ENCODE data around the gene PTGS1. TPM values are rescaled to one million over a fixed set of nuclear protein-coding genes. Genes with fewer than 3 reads are reported as not detected.

Gene PTGS1
- total RNA-seq, 1 experiment from 2014 or later = 1.8 TPM

GRCh38 chr9:122382901-122383850 is 12.4 kb downstream of the PTGS1 start:
- H3K4me2 ChIP-seq = no peak overlapping the region

GRCh38 chr9:122383992-122384461 is 13.2 kb downstream of the PTGS1 start:
- no peak for TF ChIP-seq EZH2 (IDR thresholded peaks at IDR 0.05; ENCODE audit: low read depth)
- TF ChIP-seq, protein P1, sequence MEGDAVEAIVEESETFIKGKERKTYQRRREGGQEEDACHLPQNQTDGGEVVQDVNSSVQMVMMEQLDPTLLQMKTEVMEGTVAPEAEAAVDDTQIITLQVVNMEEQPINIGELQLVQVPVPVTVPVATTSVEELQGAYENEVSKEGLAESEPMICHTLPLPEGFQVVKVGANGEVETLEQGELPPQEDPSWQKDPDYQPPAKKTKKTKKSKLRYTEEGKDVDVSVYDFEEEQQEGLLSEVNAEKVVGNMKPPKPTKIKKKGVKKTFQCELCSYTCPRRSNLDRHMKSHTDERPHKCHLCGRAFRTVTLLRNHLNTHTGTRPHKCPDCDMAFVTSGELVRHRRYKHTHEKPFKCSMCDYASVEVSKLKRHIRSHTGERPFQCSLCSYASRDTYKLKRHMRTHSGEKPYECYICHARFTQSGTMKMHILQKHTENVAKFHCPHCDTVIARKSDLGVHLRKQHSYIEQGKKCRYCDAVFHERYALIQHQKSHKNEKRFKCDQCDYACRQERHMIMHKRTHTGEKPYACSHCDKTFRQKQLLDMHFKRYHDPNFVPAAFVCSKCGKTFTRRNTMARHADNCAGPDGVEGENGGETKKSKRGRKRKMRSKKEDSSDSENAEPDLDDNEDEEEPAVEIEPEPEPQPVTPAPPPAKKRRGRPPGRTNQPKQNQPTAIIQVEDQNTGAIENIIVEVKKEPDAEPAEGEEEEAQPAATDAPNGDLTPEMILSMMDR (conservative IDR thresholded peaks at IDR 0.05) = no peak
- no peaks in the 10 kb centered on the region for H3K79me2 ChIP-seq (ENCODE audit: low read depth)
- H2AFZ ChIP-seq = no peak overlapping the region
- H3K27me3 ChIP-seq (ENCODE audit: insufficient read depth, low read depth) = peaks cover 14% of the 10 kb centered on the region; the same call in 1 of the 2 replicates
- POLR2A ChIA-PET (ENCODE audit: unreplicated experiment) = no interaction called here
- no peak for DNase-seq
- H3K27ac ChIP-seq = no peak overlapping the region
- CTCF ChIA-PET = no interaction called here
- BruUV-seq (replicated peaks) = no TSS peak
- no peaks in the 10 kb centered on the region for H3K4me1 ChIP-seq (replicated peaks; ENCODE audit: insufficient read depth)
- H3K4me2 ChIP-seq = no peak overlapping the region
- H3K9me2 ChIP-seq (ENCODE audit: insufficient read depth) = no peaks in the 10 kb centered on the region
- no peaks in the 10 kb centered on the region for H3F3A ChIP-seq (ENCODE audit: insufficient read depth, low read depth)
- intact Hi-C loops (cut with micrococcal nuclease; ENCODE audit: unreplicated experiment) = no loop called here
- H3K9me3 ChIP-seq (ENCODE audit: insufficient read depth, low read depth) = no peaks in the 10 kb centered on the region
- H3K36me3 ChIP-seq (ENCODE audit: low read depth) = no peaks in the 10 kb centered on the region
- H3K4me3 ChIP-seq = no peak overlapping the region
- H4K20me1 ChIP-seq (ENCODE audit: insufficient read depth) = no peaks in the 10 kb centered on the region

More at GRCh38 chr9:122382901-122383850, 12.4 kb downstream of the PTGS1 start:
- H3K27ac ChIP-seq = no peak overlapping the region
- no peaks in the 10 kb centered on the region for H4K20me1 ChIP-seq (ENCODE audit: insufficient read depth)
- H3F3A ChIP-seq (ENCODE audit: insufficient read depth, low read depth) = no peaks in the 10 kb centered on the region
- no peak for TF ChIP-seq EZH2 (IDR thresholded peaks at IDR 0.05; ENCODE audit: low read depth)
- TF ChIP-seq, protein P1 (conservative IDR thresholded peaks at IDR 0.05) = no peak
- no peak overlapping the region for H3K4me3 ChIP-seq
- H3K9me3 ChIP-seq (ENCODE audit: insufficient read depth, low read depth) = no peaks in the 10 kb centered on the region
- no peaks in the 10 kb centered on the region for H3K36me3 ChIP-seq (ENCODE audit: low read depth)
- DNase-seq = peak in 1 of 2 experiments; percentile 24
- H3K4me1 ChIP-seq (replicated peaks; ENCODE audit: insufficient read depth) = no peaks in the 10 kb centered on the region
- intact Hi-C loops (cut with micrococcal nuclease; ENCODE audit: unreplicated experiment) = no loop called here
- H3K79me2 ChIP-seq (ENCODE audit: low read depth) = no peaks in the 10 kb centered on the region
- no TSS peak for BruUV-seq (replicated peaks)
- POLR2A ChIA-PET (ENCODE audit: unreplicated experiment) = interaction anchor here (0.7 kb wide), 1 partner anchor 72 kb away, joined by 7 read pairs; no protein-coding TSS in a partner anchor
- H2AFZ ChIP-seq = no peak overlapping the region
- CTCF ChIA-PET = interaction anchor here (0.7 kb wide), 1 partner anchor 822 kb away, joined by 5 read pairs; no protein-coding TSS in a partner anchor
- H3K9me2 ChIP-seq (ENCODE audit: insufficient read depth) = no peaks in the 10 kb centered on the region
- peaks cover 6% of the 10 kb centered on the region; the same call in 1 of the 2 replicates for H3K27me3 ChIP-seq (ENCODE audit: insufficient read depth, low read depth)

DNA sequence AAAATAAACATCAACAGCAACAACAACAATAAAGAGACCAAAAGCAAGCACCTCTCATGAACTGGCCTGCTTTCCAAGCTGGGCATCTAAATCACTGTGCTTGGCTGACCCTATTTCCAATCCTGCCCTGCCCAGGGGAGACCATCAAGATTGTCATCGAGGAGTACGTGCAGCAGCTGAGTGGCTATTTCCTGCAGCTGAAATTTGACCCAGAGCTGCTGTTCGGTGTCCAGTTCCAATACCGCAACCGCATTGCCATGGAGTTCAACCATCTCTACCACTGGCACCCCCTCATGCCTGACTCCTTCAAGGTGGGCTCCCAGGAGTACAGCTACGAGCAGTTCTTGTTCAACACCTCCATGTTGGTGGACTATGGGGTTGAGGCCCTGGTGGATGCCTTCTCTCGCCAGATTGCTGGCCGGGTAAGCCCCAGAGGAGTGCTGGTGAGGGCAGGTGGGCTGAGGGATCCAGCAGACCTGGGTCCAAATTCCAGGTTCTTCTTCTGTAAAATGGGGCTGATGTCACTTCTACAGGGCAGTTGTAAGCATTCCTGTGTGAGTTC is 15.6 kb downstream of the PTGS1 start:
- intact Hi-C loops (cut with micrococcal nuclease; ENCODE audit: unreplicated experiment) = no loop called here
- no peaks in the 10 kb centered on the region for H3K79me2 ChIP-seq (ENCODE audit: low read depth)

More for the DNA sequence above, 15.6 kb downstream of the PTGS1 start:
- BruUV-seq (replicated peaks) = no TSS peak
- no peak for DNase-seq
- H3K4me1 ChIP-seq (replicated peaks; ENCODE audit: insufficient read depth) = no peaks in the 10 kb centered on the region
- no peak overlapping the region for H3K4me2 ChIP-seq
- H2AFZ ChIP-seq = no peak overlapping the region
- no peak overlapping the region for H3K27ac ChIP-seq
- TF ChIP-seq, protein P1 (conservative IDR thresholded peaks at IDR 0.05) = no peak
- no peak for TF ChIP-seq EZH2 (IDR thresholded peaks at IDR 0.05; ENCODE audit: low read depth)
- H3K9me2 ChIP-seq (ENCODE audit: insufficient read depth) = no peaks in the 10 kb centered on the region
- H3F3A ChIP-seq (ENCODE audit: insufficient read depth, low read depth) = no peaks in the 10 kb centered on the region
- no peaks in the 10 kb centered on the region for H3K36me3 ChIP-seq (ENCODE audit: low read depth)
- POLR2A ChIA-PET (ENCODE audit: unreplicated experiment) = interaction anchor here (0.6 kb wide), 1 partner anchor 33 kb away, joined by 5 read pairs; no protein-coding TSS in a partner anchor
- H3K9me3 ChIP-seq (ENCODE audit: insufficient read depth, low read depth) = no peaks in the 10 kb centered on the region
- H3K27me3 ChIP-seq (ENCODE audit: insufficient read depth, low read depth) = peaks cover 30% of the 10 kb centered on the region; the same call in 1 of the 2 replicates
- no peak overlapping the region for H3K4me3 ChIP-seq
- CTCF ChIA-PET = no interaction called here
- H4K20me1 ChIP-seq (ENCODE audit: insufficient read depth) = no peaks in the 10 kb centered on the region
